Epithelial cell of alveolus of lung (primary cell): ENCODE measurements around the gene KCNH8. TPM values are rescaled to one million over a fixed set of nuclear protein-coding genes. Genes with fewer than 3 reads are reported as not detected.

Experiments used
- total RNA-seq: library from RNA; depleted of rRNA; stranded (reverse); fragments of >200 nt; gene quantifications from 2 replicates; pipeline ENCODE4 v1.2.1, GENCODE V29; 2015

The KCNH8 gene
- not detected in 2 replicates for total RNA-seq

DNA sequence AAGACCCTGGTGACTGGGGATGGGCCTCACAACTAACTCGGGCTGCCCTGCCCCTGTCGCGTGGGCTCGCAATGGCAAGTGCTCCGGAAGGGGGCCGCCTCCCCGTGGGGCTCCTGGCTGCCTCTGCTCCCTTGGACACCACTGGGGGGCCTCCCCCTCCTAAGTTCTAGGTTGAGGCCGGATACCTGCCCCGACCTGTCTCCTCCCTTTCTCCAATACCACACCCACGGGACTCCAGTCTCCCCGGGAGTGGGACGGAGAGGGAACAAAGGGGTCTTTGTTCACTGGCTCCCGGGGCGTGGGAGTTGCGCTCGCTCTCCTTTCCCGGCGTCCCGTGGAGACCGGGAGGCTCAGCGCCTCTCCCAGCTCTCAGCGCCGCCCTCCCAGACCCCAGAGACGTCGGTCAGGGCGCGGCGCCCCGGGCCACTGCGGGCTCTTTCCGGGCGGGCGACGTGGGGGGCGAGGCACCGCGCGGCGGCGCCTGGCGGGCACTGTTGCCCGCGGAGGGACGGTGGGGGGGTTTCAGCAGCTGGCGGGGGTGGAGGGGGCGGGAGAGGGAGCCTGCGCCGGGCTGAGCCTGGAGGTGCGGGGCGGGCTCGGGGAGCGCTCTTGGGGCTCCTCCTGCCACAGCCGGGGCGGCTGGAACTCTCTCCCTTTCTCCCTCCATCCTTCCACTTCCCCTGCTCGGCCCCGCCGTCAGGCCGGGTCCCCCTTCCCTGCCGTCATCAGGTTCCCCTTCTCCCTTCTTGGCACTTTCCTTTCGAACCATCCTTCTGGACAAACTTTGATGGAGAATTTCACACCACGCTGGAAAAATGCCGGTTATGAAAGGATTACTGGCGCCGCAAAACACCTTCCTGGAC lies at the start of gene KCNH8:
Gene KCNH8, plus strand, starts transcription at position 606 of the 863 bp plus-strand sequence. Its CDS starts 210 bp downstream, at position 816.

